ENCODE results near the gene NT5C1B.

DNA sequence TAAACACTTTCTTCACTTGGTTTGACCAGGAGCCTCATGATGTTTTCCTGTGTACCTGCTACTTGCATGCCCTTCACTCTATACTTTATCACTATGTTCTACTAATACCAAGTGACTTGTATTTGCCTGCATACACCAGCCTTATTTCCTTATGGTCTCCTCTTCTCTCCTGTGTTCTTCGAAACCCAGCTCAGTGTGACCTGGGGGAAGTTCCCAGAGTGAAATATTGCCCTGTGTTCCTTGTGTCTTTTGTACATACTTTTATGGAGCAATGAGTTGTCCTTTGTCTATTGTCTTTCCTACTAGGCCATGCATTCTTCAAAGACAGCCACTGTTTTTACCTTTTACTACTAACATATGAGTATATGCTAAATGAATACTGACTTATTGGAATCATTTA, 567 bp downstream of the NT5C1B start:
- TF ChIP-seq POLR2AphosphoS5 (IDR thresholded peaks at IDR 0.05): no peak
- no peak for TF ChIP-seq POLR2A (IDR thresholded peaks at IDR 0.05; ENCODE audit: low read depth)

Data from esophagus muscularis mucosa (tissue), 2 donors.